Measurements from ENCODE around the gene EHD1.

EHD1 gene

DNA sequence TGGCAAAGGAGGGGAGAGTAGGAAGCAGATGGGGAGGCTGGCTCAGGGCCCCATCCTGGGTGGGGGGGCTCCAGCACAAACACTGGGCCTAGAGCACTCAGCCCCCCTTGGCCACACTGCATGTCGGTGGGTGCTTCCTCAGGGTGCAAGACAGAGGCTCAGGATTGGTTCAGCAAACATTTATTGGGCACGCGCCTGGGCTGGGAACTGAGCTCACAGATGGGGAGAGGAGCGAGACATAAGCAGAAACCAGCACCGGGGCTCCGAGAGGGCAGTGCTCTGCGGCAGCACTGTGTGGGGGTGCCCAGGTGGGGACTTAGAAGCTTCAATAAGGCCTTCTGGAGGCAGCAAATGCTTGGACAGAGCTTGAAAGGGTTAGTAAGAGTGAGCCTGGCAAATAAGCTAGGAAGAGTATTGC, 12.1 kb upstream of the EHD1 start:
- DNase-seq (ENCODE audit: low read depth in 2 of 2), result no peak

GRCh38 chr11:64888729-64889511, 10.5 kb upstream of the EHD1 start:
- no peak for DNase-seq (ENCODE audit: low read depth in 2 of 2)

GRCh38 chr11:64888406-64888728, 9.9 kb upstream of the EHD1 start:
- no peak for DNase-seq (ENCODE audit: low read depth in 2 of 2)

DNA sequence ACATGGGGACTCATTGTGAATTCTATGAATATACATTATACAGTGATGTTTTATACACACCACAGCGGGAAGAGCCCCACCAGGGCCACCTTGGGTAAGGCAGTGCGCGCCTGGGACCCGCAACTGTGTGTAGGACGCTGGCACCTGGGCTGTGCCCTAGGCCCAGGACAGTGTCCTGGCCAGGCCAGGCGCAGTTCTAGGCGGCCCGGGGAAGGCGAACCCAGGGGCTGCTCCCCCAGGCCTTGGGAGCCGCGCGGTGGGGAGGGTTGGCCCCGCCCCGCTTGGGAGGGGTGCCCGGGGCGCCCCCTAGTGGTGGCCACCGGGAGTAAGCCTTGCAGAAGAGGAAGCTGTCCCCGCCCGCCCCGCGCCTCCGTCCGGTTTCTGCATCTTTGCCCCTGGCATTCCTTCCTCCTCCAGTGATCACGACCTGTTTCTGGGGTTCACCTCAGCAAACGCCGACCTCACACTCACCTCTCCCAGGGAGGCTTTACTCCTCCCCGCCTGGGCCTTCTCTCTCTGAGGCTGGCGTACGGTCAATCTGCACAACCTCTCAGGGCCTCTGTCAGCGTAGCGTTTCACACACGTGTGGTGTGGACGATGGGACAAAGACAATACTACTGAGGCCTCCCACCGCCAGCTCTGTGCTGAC, 9.5 kb upstream of the EHD1 start:
- peak; percentile 81 to 83 for DNase-seq (ENCODE audit: low read depth in 2 of 2)

DNA sequence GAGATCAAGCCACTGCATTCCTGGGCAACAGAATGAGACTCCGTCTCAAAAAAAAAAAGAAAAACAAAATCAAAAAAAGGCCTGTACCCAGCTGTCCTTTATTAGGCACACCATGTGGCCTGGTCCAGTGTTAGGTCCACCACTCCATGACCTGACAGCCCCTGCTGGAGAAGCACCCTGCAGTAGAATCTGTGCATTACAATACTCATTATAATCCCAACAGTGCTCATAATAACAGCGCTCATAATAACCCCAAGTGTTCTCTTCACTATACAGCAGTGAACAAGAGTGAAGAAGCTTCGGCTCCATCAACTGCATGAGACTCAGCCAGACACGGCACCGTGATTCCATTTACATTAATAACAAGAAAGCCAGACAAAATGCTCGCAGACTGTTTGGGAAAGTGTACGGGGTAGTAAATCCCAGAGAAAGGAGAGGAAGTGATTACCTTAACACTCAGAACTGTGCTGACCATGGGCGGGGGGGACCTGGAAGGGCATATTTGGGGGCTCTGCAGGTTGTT, 8.9 kb upstream of the EHD1 start:
- DNase-seq (ENCODE audit: low read depth in 2 of 2), result no peak

- no peak for DNase-seq (ENCODE audit: low read depth in 2 of 2)
These were observed 7.2 kb upstream of the EHD1 start for GRCh38 chr11:64885367-64886286.

GRCh38 chr11:64884019-64884418, 5.6 kb upstream of the EHD1 start:
- DNase-seq (ENCODE audit: low read depth in 2 of 2), result no peak

DNA sequence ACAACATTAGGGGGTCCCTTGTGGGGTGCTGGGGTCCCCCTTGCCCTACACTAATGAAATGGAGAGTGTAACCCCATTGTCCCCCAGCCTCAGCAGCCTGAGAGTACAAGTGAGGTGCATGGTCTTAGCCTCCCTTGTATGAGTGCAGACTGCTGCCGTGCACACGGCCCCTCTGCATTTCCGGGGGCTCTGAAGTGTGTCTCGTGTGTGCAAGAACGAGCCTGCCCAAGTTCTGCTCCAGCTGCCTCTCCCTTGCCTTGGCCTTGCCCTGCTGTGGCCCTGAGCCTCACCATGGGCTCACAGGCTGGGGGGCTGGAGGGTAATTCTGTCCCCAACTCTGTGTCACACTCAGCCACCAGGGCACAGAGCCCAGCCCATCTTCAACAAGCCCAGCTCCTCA, 5.2 kb upstream of the EHD1 start:
- DNase-seq (ENCODE audit: low read depth in 2 of 2), result no peak

DNA sequence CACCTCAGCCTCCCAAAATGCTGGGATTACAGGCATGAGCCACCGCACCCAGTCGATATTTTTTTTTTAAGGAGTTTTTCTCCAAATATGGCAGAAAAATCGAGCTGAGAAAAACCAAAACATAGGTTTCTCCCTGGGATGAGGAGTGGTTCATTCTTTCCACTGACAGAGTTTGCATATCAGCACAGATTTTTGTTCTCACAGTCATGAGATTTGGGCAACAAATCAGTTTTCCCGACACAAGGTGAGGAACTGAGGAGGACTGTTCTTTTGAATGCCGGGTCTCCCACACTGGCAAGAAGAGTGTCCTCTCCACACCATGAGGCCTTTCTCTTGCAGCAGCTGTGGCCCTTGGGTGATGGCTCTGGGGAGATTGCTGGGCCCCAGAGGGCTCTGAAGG, 3.8 kb upstream of the EHD1 start:
- no peak for DNase-seq (ENCODE audit: low read depth in 2 of 2)

GRCh38 chr11:64881476-64881875, 3.1 kb upstream of the EHD1 start:
- DNase-seq (ENCODE audit: low read depth in 2 of 2), result no peak

- DNase-seq (ENCODE audit: low read depth in 2 of 2), result no peak
These were observed 2.0 kb upstream of the EHD1 start for GRCh38 chr11:64880240-64881001.

DNA sequence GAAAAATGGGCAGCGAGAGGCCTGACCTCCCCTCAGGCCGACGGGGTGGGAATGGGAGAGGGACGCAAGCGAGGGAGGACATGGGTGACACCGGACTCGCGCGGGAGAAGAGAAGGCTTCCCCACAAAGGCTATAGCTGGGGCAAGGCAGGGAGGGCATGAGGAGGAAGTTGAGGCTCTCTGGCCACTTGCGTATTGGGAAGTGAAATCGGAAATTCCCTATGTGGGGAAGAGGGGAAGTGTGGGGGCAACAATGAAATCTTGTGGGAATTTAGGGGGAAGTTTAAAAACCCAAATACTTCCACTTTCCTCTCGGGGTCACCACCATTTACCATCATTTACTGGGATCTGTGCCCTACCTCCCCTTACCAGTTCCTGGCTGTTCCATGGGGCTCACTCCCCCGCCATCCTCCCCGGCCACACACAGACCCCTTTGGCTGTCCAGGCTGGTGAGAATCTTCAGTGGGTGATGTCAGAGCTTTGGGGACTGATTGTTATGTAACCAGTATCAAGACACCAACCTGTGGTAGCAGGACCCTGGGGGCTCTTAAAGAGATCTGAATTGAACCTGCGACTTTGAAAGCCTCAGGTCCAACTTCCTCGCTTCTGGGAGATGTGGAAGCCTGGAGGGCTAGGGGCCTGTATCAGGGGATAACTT, 951 bp upstream of the EHD1 start:
- DNase-seq (ENCODE audit: low read depth in 2 of 2), result no peak

- no peak for DNase-seq (ENCODE audit: low read depth in 2 of 2)
These were observed 263 bp downstream of the EHD1 start for GRCh38 chr11:64878223-64878493.

- no peak for DNase-seq (ENCODE audit: low read depth in 2 of 2)
These were observed 815 bp downstream of the EHD1 start for GRCh38 chr11:64877390-64878222.

GRCh38 chr11:64876835-64877341, 1.5 kb downstream of the EHD1 start:
- no peak for DNase-seq (ENCODE audit: low read depth in 2 of 2)

DNA sequence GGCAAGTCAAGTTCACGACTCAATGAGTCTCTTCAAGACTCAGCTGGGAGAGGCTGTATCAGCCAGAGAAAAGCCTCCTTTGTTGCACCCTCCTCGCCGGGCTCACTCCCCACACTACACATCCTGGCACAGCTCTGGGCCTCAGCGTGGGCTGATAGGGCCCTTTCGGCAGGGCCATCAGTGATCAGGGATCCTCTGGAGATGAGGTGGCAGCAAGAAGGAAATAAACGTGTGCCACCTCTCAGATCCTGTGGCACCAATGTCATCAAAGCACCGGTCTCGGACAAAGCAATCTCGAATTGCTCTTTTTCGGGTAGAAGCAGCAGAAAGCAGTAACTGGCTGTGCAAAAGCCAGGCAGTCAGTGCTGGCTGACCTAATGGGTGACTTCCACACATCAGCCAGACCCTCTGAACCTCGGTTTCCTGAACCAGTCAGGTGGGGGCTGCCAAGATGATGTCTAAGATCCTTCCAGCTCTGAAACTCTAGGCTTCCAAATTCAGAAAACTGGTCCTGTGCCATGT, 2.1 kb downstream of the EHD1 start:
- DNase-seq (ENCODE audit: low read depth in 2 of 2), result no peak

DNA sequence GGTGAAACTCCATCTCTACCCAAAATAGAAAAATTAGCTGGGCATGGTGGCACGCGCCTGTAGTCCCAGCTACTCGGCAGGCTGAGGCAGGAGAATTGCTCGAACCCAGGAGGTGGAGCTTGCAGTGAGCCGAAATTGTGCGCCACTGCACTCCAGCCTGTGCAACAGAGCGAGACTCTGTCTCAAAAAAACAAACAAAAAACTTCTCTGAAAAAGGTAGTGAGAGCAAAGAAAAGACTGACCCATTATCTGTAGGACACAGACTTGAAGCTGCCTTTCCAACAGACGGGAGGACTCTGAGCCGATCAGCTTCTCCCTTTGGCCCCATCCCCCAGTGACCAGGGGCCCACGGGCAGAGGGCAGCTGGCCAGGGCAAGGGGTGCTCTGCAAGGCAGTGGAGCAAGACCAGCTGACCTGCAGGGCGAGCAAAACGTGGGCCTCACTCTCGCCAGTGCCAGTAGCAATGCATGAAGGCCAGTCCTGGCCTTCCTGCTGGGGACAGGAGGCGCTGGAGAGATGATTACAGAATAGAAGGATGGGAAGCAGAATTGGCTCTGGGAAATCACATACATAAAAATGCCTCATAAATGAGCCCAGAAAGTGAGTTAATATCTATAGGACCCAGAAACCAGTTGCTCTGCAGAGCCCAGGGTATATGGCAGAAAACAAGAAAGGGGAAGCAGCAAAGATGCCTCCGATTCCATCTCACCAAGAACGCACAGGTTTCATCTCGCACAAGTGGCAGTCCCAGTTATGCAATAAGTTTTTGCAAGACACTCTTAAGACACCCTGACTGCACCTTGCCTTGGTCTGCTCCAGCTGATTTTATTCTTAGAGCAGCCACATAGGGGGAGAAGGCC, 2.8 kb downstream of the EHD1 start:
- DNase-seq (ENCODE audit: low read depth in 2 of 2), result no peak

DNA sequence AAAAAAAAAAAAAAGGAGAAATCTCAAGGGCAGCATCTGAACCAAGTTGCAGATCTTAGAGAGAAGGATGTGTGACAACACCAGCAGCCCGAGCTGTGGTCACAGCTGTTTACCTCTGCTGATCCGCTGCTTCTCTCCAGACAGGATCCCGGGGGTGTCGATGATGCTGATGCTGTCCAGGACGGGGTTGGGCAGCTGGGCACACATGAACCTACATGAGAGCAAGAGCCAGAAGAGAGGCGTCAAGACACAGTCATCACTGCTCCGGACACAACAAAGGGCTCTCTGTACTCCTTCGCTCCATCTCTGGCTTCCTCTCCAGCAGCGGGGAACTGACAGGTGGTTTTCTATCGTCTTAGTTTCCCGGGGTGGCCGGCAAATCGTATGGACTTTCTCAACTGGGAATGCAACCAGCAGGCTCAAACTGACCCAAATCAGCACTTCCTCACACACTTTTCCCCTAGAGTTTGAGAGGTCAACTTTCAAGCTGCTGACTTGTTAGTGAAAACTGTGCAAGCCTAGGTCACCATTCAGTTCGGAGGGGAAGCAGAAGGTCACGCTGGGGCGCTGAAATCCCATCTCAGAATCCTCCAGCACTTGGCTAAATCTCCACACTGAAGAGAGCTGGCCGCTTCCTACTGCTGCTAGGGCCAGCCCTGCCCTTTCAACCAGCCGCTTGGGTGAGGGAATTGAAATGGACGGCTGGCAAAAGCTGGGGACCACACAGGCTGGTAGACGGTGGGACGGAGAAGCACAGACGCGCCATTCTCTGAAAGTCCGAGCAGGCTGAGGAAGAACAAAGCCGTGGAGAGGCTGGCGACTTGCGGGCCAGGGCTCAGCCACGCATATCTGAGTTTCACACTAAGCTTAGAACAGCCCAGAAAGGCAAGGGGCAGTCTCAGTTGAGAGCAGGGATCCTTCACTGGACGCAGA, 3.8 kb downstream of the EHD1 start:
- no peak for DNase-seq (ENCODE audit: low read depth in 2 of 2)
